Keratinocyte (primary cell): Measurements from ENCODE around the gene KRTAP3-3. TPM values are rescaled to one million over a fixed set of nuclear protein-coding genes. Genes with fewer than 3 reads are reported as not detected.

ENCODE experiments used
- DNase-seq: peaks from one replicate; pipeline ENCODE4 v3.0.0-alpha.2; 2011; ENCODE audit warnings: low read depth, missing footprints, low spot score
- FAIRE-seq: peaks from 2 replicates; lab custom pipeline; 2011; peaks lifted over from hg19 to GRCh38; lab: Jason Lieb, UNC
- H2AFZ ChIP-seq: 2 replicates; pipeline ENCODE4 v1.6.0; 2012; ENCODE audit warnings: low read length, control low read depth, inconsistent platforms; ENCODE audit not compliant: control insufficient read depth
- H3K27ac ChIP-seq: 2 replicates; pipeline ENCODE4 v1.5.1; 2011; ENCODE audit warnings: low read length; ENCODE audit not compliant: control insufficient read depth, insufficient read depth
- H3K27me3 ChIP-seq: 3 replicates; pipeline ENCODE4 v1.6.0; 2011; ENCODE audit warnings: low read length; ENCODE audit not compliant: control insufficient read depth, insufficient read depth; ENCODE audit errors: extremely low read depth
- H3K36me3 ChIP-seq, 2 experiments: 2 replicates in 1 of 2; 3 replicates in 1 of 2; pipeline ENCODE4 v1.5.1; 2011; ENCODE audit warnings: low read length in 2 of 2, mild to moderate bottlenecking in 1 of 2; ENCODE audit not compliant: control insufficient read depth in 2 of 2, insufficient read depth in 2 of 2; ENCODE audit errors: extremely low read depth in 1 of 2
- H3K4me1 ChIP-seq: 3 replicates; pipeline ENCODE4 v1.5.1; 2011; ENCODE audit warnings: low read length; ENCODE audit not compliant: control insufficient read depth, insufficient read depth; ENCODE audit errors: extremely low read depth
- H3K4me2 ChIP-seq: 3 replicates; pipeline ENCODE4 v1.6.0; 2011; ENCODE audit warnings: low read depth, low read length; ENCODE audit not compliant: control insufficient read depth, insufficient read depth; ENCODE audit errors: extremely low read depth
- H3K4me3 ChIP-seq, 3 experiments: fragments of 200-600 bp in 1 of 3; sonication (generic) in 1 of 3; 2 replicates in 2 of 3; 3 replicates in 1 of 3; pipeline ENCODE4 v1.5.1; 2011 to 2016; ENCODE audit warnings: low read length in 3 of 3, mild to moderate bottlenecking in 3 of 3, control low read depth in 2 of 3, inconsistent platforms in 1 of 3, low read depth in 1 of 3, mixed read lengths in 1 of 3, mixed run types in 1 of 3, moderate library complexity in 1 of 3; ENCODE audit not compliant: control insufficient read depth in 2 of 3, insufficient read depth in 2 of 3; ENCODE audit errors: extremely low read depth in 1 of 3
- H3K79me2 ChIP-seq: 2 replicates; pipeline ENCODE4 v1.6.0; 2012; ENCODE audit warnings: low read length; ENCODE audit not compliant: control insufficient read depth, insufficient read depth
- H3K9ac ChIP-seq: 3 replicates; pipeline ENCODE4 v1.6.0; 2011; ENCODE audit warnings: low read length; ENCODE audit not compliant: control insufficient read depth, insufficient read depth; ENCODE audit errors: extremely low read depth
- H3K9me1 ChIP-seq: 3 replicates; pipeline ENCODE4 v1.6.0; 2011; ENCODE audit warnings: low read length; ENCODE audit not compliant: control insufficient read depth, insufficient read depth; ENCODE audit errors: extremely low read depth
- H3K9me3 ChIP-seq: 2 replicates; pipeline ENCODE4 v1.5.1; 2012; ENCODE audit warnings: low read depth, low read length; ENCODE audit not compliant: control insufficient read depth
- H4K20me1 ChIP-seq: 3 replicates; pipeline ENCODE4 v1.6.0; 2011; ENCODE audit warnings: low read length; ENCODE audit not compliant: control insufficient read depth, insufficient read depth; ENCODE audit errors: extremely low read depth
- CTCF ChIP-seq, 3 experiments: IDR thresholded peaks in 1 of 3; conservative IDR thresholded peaks in 1 of 3; optimal IDR thresholded peaks in 1 of 3; 2 replicates in 2 of 3; 3 replicates in 1 of 3; pipeline versions ENCODE3 to v1.5.1; 2011; ENCODE audit warnings: low read length in 3 of 3, mild to moderate bottlenecking in 3 of 3, moderate library complexity in 2 of 3, control low read depth in 1 of 3, inconsistent platforms in 1 of 3; ENCODE audit not compliant: insufficient read depth in 2 of 3; ENCODE audit errors: extremely low read depth in 1 of 3
- EZH2 ChIP-seq: IDR thresholded peaks from one replicate; pipeline ENCODE4 v1.6.1; 2012; ENCODE audit warnings: inconsistent platforms, mild to moderate bottlenecking, low read length, moderate library complexity
- dilution Hi-C: fragments of 300-500 bp; cut with MboI; formaldehyde crosslinking; loops from one replicate; pipeline ENCODE4 v1.7.0; 2020; ENCODE audit warnings: low sequenced_read_pairs; ENCODE audit not compliant: extremely low pct_ligation_motif_present
- polyA plus RNA-seq, 5 experiments: library from polyadenylated mRNA; depleted of rRNA in 3 of 5; stranded (reverse) in 3 of 5; stranded (forward) in 1 of 5; unstranded in 1 of 5; fragments of >200 nt; gene quantifications; 1 replicate in 1 of 5; 2 replicates in 3 of 5; 3 replicates in 1 of 5; pipeline versions ENCODE4 v1.2.1 to v1.2.3, GENCODE V29; 2011 to 2012; ENCODE audit warnings: missing spikeins in 2 of 5, low read depth in 1 of 5, low replicate concordance in 1 of 5

The KRTAP3-3 gene
- polyA plus RNA-seq, 1 donor (not counting 4 experiments of a cell fraction or from before 2014, with no cell fraction given): not detected

GRCh38 chr17:40952661-40953060, 41.3 kb downstream of the KRTAP3-3 start:
- FAIRE-seq (peak; percentile 52), DNase-seq (peak; percentile 38)
- Histone ChIP-seq H2AFZ (no peak overlapping the region), H3K79me2 (no peaks in the 10 kb centered on the region), H3K9me3 (no peaks in the 10 kb centered on the region), H3K4me2 (peak overlapping the region; percentile 6), H3K4me1 (peaks cover 46% of the 10 kb centered on the region), H3K27ac (peak overlapping the region; percentile 82), H3K4me3 (no peak overlapping the region), H3K9ac (peak overlapping the region; percentile 18), H3K36me3 (no peaks in the 10 kb centered on the region), H3K27me3 (no peaks in the 10 kb centered on the region), H4K20me1 (no peaks in the 10 kb centered on the region), H3K9me1 (no peaks in the 10 kb centered on the region)
- dilution Hi-C loops: no loop called here
- TF ChIP-seq EZH2 (no peak), CTCF (optimal IDR thresholded peaks at IDR 0.05 in 1 of 3, IDR thresholded peaks at IDR 0.05 in 1 of 3, conservative IDR thresholded peaks at IDR 0.05 in 1 of 3; ENCODE audit: extremely low read depth in 1 of 3, insufficient read depth in 2 of 3, low read length in 3 of 3) (no peak)

- FAIRE-seq: no peak
These were observed 41.8 kb downstream of the KRTAP3-3 start for GRCh38 chr17:40952154-40952553.

More at GRCh38 chr17:40952154-40952553, 41.8 kb downstream of the KRTAP3-3 start:
- no peak overlapping the region for H3K9ac ChIP-seq
- H3K9me1 ChIP-seq: no peaks in the 10 kb centered on the region
- H3K4me3 ChIP-seq: no peak overlapping the region
- TF ChIP-seq CTCF (optimal IDR thresholded peaks at IDR 0.05 in 1 of 3, IDR thresholded peaks at IDR 0.05 in 1 of 3, conservative IDR thresholded peaks at IDR 0.05 in 1 of 3; ENCODE audit: extremely low read depth in 1 of 3, insufficient read depth in 2 of 3, low read length in 3 of 3): no peak
- no peak for TF ChIP-seq EZH2
- no peaks in the 10 kb centered on the region for H3K9me3 ChIP-seq
- H3K36me3 ChIP-seq: no peaks in the 10 kb centered on the region
- no peak for DNase-seq
- H3K79me2 ChIP-seq: no peaks in the 10 kb centered on the region
- no peaks in the 10 kb centered on the region for H4K20me1 ChIP-seq
- no peaks in the 10 kb centered on the region for H3K27me3 ChIP-seq
- peak overlapping the region; percentile 13 for H3K27ac ChIP-seq
- dilution Hi-C loops: no loop called here
- H3K4me2 ChIP-seq: no peak overlapping the region
- no peak overlapping the region for H2AFZ ChIP-seq
- peaks cover 41% of the 10 kb centered on the region for H3K4me1 ChIP-seq
